Loucy (cell line): ENCODE data around the gene MCF2L.

Source experiments
- H2AFZ ChIP-seq: fragments of 200-600 bp; sonication (generic); 2 replicates; pipeline ENCODE4 v1.6.0; 2016; ENCODE audit warnings: antibody characterized with exemption, mild to moderate bottlenecking, low read length, moderate library complexity
- H3F3A ChIP-seq: fragments of 200-600 bp; 2 replicates; pipeline ENCODE4 v1.6.0; 2016; ENCODE audit warnings: antibody characterized with exemption, low read depth, mild to moderate bottlenecking
- H3K27me3 ChIP-seq: fragments of 200-600 bp; sonication (generic); 2 replicates; pipeline ENCODE4 v1.6.1; 2014; ENCODE audit warnings: low read length, mild to moderate bottlenecking; ENCODE audit not compliant: insufficient read depth, poor library complexity, severe bottlenecking
- H3K36me3 ChIP-seq: fragments of 200-600 bp; sonication (generic); 2 replicates; pipeline ENCODE4 v1.6.1; 2016; ENCODE audit warnings: low read length; ENCODE audit not compliant: insufficient read depth
- H3K4me1 ChIP-seq: fragments of 200-600 bp; sonication (generic); 2 replicates; pipeline ENCODE4 v1.5.1; 2014; ENCODE audit warnings: low read length, mild to moderate bottlenecking; ENCODE audit not compliant: insufficient read depth, poor library complexity, severe bottlenecking
- H3K4me2 ChIP-seq: fragments of 200-600 bp; sonication (generic); 2 replicates; pipeline ENCODE4 v1.6.0; 2014; ENCODE audit warnings: antibody characterized with exemption, low read length, low read depth, mild to moderate bottlenecking; ENCODE audit not compliant: poor library complexity, severe bottlenecking
- H3K4me3 ChIP-seq: fragments of 200-600 bp; sonication (generic); 2 replicates; pipeline ENCODE4 v1.5.1; 2014; ENCODE audit warnings: low read length, mild to moderate bottlenecking, mixed read lengths; ENCODE audit not compliant: poor library complexity, severe bottlenecking
- H3K79me2 ChIP-seq: fragments of 200-600 bp; sonication (generic); 2 replicates; pipeline ENCODE4 v1.6.1; 2014; ENCODE audit warnings: low read length; ENCODE audit not compliant: insufficient read depth
- H3K9ac ChIP-seq: fragments of 200-600 bp; sonication (generic); 2 replicates; pipeline ENCODE4 v1.6.0; 2014; ENCODE audit warnings: mild to moderate bottlenecking, low read depth, low read length, moderate library complexity; ENCODE audit not compliant: poor library complexity, severe bottlenecking
- H3K9me2 ChIP-seq: fragments of 200-600 bp; sonication (generic); replicated peaks from 2 replicates; pipeline ENCODE4 v1.6.1; 2016; ENCODE audit warnings: low read depth, low read length, mixed read lengths
- H3K9me3 ChIP-seq: fragments of 200-600 bp; sonication (generic); 2 replicates; pipeline ENCODE4 v1.6.1; 2014; ENCODE audit warnings: mild to moderate bottlenecking, antibody characterized with exemption, low read length, low read depth; ENCODE audit not compliant: insufficient read depth
- H4K20me1 ChIP-seq: fragments of 200-600 bp; sonication (generic); 2 replicates; pipeline ENCODE4 v1.6.0; 2014; ENCODE audit warnings: antibody characterized with exemption, low read length, mild to moderate bottlenecking; ENCODE audit not compliant: insufficient read depth, poor library complexity, severe bottlenecking
- CTCF ChIP-seq: fragments of 200-600 bp; sonication (generic); conservative IDR thresholded peaks from 2 replicates; pipeline ENCODE4 v1.5.1; 2014; ENCODE audit warnings: mild to moderate bottlenecking, antibody characterized with exemption, low read length
- EZH2phosphoT487 ChIP-seq: fragments of 200-600 bp; IDR thresholded peaks from 2 replicates; pipeline ENCODE4 v1.6.1; 2018; ENCODE audit warnings: antibody characterized with exemption, mild to moderate bottlenecking, moderate library complexity, borderline replicate concordance

Gene MCF2L

GRCh38 chr13:113008851-113009250, 39.8 kb downstream of the MCF2L start:
- Histone ChIP-seq H3K9me3 (peaks cover 3% of the 10 kb centered on the region; the same call in 1 of the 2 replicates), H3K4me2 (no peak overlapping the region), H3K79me2 (no peaks in the 10 kb centered on the region), H3K4me1 (no peaks in the 10 kb centered on the region), H3K9ac (no peak overlapping the region), H3K9me2 (no peaks in the 10 kb centered on the region), H4K20me1 (no peaks in the 10 kb centered on the region), H3K4me3 (no peak overlapping the region), H3F3A (no peaks in the 10 kb centered on the region), H3K36me3 (no peaks in the 10 kb centered on the region), H2AFZ (no peak overlapping the region), H3K27me3 (no peaks in the 10 kb centered on the region)
- TF ChIP-seq CTCF (no peak), EZH2phosphoT487 (no peak)

GRCh38 chr13:113009743-113010509, 40.9 kb downstream of the MCF2L start:
- no peak overlapping the region for H3K9ac ChIP-seq

GRCh38 chr13:113010510-113010865, 41.5 kb downstream of the MCF2L start:
- Histone ChIP-seq H3F3A (no peaks in the 10 kb centered on the region), H2AFZ (no peak overlapping the region), H3K9ac (no peak overlapping the region), H3K9me2 (no peaks in the 10 kb centered on the region), H4K20me1 (no peaks in the 10 kb centered on the region), H3K36me3 (no peaks in the 10 kb centered on the region), H3K27me3 (no peaks in the 10 kb centered on the region), H3K4me3 (no peak overlapping the region), H3K4me1 (no peaks in the 10 kb centered on the region), H3K79me2 (no peaks in the 10 kb centered on the region), H3K9me3 (peaks cover 3% of the 10 kb centered on the region; the same call in 1 of the 2 replicates), H3K4me2 (no peak overlapping the region)
- no peak for TF ChIP-seq CTCF
- no peak for TF ChIP-seq EZH2phosphoT487

More at GRCh38 chr13:113009743-113010509, 40.9 kb downstream of the MCF2L start:
- Histone ChIP-seq H3K79me2 (no peaks in the 10 kb centered on the region), H3F3A (no peaks in the 10 kb centered on the region), H4K20me1 (no peaks in the 10 kb centered on the region), H3K36me3 (no peaks in the 10 kb centered on the region), H3K9me3 (peaks cover 3% of the 10 kb centered on the region; the same call in 1 of the 2 replicates), H3K4me1 (no peaks in the 10 kb centered on the region), H3K4me3 (no peak overlapping the region), H3K9me2 (no peaks in the 10 kb centered on the region), H2AFZ (no peak overlapping the region), H3K27me3 (no peaks in the 10 kb centered on the region), H3K4me2 (no peak overlapping the region)
- TF ChIP-seq CTCF (no peak), EZH2phosphoT487 (no peak)
